HG03108 (cell line): ENCODE measurements around the gene SYNGR2.

Source experiments
- ATAC-seq: cut with Tn5 transposase; IDR thresholded peaks from one replicate; pipeline ENCODE4 v1.9.1; 2021; ENCODE audit warnings: moderate library complexity; ENCODE audit not compliant: unreplicated experiment

Gene SYNGR2

DNA sequence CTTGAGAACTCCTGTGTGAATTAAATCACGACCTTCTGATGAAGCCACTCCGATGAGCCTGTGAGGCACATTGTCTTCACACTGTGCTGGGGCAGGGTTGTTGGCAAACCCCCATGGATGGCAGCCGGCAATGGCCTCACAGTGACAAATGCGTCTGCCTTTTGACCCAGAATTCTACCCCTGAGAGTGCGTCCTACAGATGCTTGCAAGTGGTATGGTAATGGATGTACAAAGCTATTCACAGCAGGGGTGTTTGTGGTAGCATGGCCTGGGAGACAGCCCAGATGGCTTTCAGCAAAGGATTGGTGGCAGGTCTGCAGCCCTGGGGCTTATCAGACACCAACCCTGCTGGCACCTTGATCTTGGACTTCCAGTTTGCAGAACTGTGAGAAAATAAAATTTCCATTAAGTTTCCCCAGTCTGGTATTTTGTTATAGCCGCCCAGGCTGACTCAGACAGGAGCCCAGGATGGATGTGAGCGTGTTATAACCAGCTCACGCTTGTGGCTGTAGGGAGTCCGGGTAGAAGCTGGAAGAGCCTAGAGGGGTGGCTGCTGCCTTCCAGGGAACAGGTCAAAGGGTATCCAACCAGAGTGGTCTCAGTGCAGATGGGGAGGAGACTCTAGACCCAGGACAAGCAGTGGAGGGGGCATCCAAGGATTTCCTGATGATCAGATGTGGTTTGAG lies 28.9 kb downstream of the SYNGR2 start:
- ATAC-seq = no peak

DNA sequence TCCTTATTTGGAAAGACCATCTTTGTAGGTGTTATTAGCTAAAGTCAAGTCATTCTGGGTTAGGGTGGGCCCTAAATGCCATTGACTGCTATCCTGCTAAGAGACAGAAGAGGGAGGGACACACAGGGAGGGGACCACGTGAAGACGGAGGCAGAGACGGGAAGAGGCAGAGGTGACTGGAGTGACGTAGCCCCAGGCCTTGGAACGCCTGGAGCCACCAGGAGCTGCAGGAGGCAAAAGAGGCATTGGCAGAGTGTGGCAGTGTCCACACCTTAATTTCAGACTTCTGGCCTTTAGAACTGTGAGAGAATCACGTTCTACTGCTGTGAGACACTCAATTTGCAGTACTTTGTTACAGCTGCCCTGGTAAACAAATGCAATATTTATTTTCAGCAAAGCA lies 32.1 kb downstream of the SYNGR2 start:
- ATAC-seq = no peak

DNA sequence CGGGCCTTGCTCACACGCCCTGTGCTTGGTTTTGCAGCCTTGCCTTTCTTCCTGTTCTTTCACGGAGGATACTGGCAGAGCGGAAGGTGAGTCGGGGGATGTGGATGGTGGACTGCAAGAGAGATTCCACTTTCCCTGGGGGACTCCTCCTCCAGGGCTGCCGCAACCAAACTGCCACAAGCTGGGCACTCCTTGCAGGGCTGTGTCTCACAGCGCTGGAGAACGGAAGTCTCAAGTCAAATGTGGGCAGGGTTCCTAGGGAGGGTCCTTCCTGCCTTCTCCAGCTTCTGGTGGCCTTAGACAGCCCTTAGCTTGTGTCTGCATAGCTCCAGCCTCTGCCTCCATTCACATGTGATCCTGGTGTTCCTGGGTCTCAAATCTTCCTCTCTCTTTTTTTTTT lies 34.3 kb downstream of the SYNGR2 start:
- no peak for ATAC-seq

DNA sequence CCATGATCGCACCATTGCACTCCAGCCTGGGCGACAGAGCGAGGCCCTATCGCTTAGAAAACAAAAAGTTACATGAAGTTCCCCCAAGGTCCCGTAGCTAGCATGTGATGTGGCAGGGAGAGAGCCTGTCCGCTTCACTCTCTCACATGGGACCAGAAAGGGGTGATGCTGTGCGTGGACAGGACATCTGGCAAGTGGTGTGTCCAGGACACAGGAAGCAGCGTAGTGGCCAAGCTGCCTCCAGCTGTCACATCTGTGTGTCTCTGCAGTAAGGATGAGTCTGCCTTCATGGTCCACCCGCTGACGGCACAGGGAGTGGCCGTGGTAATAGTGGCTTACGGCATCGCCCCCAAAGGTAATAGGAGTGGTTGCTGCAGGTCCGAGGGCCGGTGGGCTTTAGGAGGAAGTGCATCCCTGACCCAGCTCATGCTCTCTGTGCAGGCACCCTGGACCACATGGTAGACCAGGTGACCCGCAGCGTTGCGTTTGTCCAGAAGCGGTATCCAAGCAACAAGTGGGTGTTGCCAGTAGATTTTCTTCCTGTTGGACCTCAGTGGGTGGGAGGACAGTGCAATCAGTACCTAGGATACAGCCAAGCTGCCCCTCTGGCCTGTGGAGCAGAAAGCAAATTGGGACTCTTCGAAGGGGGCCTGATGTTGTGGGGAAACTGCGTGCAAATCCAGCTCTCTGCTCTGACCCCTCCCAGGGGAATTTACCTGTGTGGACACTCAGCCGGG lies 36.2 kb downstream of the SYNGR2 start:
- ATAC-seq = no peak

DNA sequence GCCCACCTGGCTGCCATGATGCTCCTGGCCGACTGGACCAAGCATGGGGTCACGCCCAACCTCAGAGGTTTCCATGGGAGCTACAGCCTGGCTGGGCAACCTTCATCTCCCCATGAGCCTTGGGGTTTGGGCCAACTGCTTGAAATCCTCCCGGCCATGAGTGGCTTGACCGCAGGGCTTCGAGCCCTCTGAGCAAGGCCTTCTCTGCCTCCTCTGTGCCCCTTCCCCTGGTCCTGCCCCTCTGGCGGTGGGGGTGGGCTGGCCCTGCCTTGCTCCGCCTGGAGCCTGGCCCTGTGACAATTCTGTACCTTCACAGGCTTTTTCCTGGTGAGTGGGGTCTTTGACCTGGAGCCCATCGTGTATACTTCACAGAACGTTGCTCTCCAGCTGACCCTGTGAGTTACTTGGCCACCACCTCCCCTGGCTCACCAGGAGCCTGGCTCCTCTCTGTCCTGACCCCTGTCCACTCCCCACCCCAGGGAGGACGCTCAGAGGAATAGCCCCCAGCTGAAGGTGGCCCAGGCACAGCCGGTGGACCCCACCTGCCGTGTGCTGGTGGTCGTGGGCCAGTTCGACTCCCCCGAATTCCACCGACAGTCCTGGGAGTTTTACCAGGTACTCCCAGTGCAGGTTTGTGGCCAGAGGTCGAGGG lies 36.9 kb downstream of the SYNGR2 start:
- ATAC-seq = no peak

DNA sequence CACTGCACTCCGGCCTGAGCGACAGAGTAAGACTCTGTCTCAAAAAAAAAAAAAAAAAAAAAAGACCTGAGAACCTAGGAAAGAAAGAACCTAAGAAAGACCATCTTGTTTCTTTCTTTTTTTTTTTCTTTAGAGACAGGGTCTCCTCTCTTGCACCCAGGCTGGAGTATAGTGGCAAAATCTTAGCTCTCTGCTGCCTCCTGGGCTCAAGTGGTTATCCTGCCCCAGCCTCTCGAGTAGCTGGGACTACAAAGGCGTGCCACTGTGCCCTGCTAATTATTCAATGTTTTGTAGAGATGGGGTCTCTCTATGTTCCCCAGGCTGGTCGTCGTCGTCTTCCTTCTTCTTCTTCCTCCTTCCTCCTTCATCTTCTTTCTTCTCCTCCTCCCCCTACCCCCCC lies 37.9 kb downstream of the SYNGR2 start:
- no peak for ATAC-seq

DNA sequence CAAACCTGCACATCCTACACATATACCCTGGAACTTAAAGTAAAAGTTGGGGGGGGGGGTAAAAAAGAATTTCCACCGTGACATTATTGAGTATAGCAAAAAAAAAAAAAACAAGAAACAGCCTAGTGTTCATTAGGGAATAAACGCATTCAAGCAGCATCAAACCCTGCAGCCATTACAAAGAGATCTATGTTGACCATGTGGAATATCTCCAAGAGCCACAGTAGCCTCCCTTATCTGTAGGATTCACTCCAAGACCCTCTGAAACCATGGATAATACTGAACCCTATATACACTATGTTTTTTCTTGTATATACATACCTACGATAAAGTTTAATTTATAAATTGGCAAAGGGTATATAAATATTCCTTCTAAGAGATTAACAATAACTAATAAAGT lies 40.1 kb downstream of the SYNGR2 start:
- no peak for ATAC-seq

DNA sequence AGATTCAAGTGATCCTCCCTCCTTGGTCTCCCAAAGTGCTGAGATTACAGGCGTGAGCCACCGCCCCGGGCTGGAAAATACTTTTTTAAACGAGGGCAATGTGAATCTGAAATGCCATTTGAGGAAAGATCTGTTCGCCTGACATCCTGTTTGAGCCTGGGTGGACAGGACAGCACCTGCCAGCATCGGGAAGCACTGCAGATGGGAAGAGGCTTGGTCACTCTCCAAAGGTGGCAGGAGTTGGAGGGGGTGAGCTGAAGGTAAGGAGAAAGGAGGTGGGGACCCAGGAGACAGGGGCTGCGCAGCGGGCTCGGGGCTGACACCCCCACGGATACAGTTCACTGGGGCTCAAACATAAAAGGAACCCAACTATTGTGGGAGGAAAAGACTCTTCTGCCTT lies 41.7 kb downstream of the SYNGR2 start:
- no peak for ATAC-seq

DNA sequence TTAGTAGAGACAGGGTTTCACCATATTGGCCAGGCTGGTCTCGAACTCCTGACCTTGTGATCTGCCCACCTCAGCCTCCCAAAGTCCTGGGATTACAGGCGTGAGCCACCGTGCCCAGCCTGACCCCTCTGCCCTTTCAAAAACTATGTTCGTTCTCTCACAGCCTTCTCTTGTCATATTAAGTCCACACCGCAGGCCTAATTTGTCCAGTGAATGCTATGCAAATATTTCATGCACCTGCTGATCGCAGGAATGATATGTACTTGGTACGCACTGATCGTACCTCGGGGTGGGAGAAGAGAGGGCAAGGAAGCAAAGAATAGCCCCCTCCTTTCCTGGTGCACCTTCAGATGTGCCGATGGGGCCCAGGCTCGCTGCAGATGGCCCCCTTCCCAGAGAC lies 42.7 kb downstream of the SYNGR2 start:
- no peak for ATAC-seq

DNA sequence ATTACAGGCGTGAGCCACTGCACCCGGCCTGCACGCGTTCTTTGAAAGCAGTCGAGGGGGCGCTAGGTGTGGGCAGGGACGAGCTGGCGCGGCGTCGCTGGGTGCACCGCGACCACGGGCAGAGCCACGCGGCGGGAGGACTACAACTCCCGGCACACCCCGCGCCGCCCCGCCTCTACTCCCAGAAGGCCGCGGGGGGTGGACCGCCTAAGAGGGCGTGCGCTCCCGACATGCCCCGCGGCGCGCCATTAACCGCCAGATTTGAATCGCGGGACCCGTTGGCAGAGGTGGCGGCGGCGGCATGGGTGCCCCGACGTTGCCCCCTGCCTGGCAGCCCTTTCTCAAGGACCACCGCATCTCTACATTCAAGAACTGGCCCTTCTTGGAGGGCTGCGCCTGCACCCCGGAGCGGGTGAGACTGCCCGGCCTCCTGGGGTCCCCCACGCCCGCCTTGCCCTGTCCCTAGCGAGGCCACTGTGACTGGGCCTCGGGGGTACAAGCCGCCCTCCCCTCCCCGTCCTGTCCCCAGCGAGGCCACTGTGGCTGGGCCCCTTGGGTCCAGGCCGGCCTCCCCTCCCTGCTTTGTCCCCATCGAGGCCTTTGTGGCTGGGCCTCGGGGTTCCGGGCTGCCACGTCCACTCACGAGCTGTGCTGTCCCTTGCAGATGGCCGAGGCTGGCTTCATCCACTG lies 45.8 kb downstream of the SYNGR2 start, which contains the start of gene BIRC5:
Gene BIRC5 (plus strand): TSS at position 238 of the 690 bp plus-strand sequence. CDS start 64 bp downstream, at position 302.
- peak; percentile 78 for ATAC-seq

DNA sequence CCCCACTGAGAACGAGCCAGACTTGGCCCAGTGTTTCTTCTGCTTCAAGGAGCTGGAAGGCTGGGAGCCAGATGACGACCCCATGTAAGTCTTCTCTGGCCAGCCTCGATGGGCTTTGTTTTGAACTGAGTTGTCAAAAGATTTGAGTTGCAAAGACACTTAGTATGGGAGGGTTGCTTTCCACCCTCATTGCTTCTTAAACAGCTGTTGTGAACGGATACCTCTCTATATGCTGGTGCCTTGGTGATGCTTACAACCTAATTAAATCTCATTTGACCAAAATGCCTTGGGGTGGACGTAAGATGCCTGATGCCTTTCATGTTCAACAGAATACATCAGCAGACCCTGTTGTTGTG lies 46.3 kb downstream of the SYNGR2 start:
- no peak for ATAC-seq

DNA sequence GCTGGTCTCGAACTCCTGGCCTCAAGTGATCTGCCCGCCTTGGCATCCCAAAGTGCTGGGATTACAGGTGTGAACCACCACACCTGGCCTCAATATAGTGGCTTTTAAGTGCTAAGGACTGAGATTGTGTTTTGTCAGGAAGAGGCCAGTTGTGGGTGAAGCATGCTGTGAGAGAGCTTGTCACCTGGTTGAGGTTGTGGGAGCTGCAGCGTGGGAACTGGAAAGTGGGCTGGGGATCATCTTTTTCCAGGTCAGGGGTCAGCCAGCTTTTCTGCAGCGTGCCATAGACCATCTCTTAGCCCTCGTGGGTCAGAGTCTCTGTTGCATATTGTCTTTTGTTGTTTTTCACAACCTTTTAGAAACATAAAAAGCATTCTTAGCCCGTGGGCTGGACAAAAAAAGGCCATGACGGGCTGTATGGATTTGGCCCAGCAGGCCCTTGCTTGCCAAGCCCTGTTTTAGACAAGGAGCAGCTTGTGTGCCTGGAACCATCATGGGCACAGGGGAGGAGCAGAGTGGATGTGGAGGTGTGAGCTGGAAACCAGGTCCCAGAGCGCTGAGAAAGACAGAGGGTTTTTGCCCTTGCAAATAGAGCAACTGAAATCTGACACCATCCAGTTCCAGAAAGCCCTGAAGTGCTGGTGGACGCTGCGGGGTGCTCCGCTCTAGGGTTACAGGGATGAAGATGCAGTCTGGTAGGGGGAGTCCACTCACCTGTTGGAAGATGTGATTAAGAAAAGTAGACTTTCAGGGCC lies 51.2 kb downstream of the SYNGR2 start:
- ATAC-seq = no peak
